Kidney epithelial cell (primary cell): ENCODE data around the gene APLN. TPM values are rescaled to one million over a fixed set of nuclear protein-coding genes. Genes with fewer than 3 reads are reported as not detected.

Experiments used
- DNase-seq: peaks from one replicate; pipeline ENCODE4 v3.0.0-alpha.2; 2010; ENCODE audit warnings: low read depth
- H3K27me3 ChIP-seq: 2 replicates; pipeline ENCODE4 v1.6.0; 2011; ENCODE audit warnings: low read length; ENCODE audit not compliant: control insufficient read depth, insufficient read depth
- H3K36me3 ChIP-seq: 2 replicates; pipeline ENCODE4 v1.5.1; 2011; ENCODE audit warnings: low read length; ENCODE audit not compliant: control insufficient read depth, insufficient read depth
- H3K4me3 ChIP-seq: 2 replicates; pipeline ENCODE4 v1.5.1; 2011; ENCODE audit warnings: low read depth, mild to moderate bottlenecking, control low read depth, low read length
- CTCF ChIP-seq: IDR thresholded peaks from 2 replicates; pipeline ENCODE4 v1.5.1; 2011; ENCODE audit warnings: mild to moderate bottlenecking, moderate library complexity, low read length, control low read depth, inconsistent platforms; ENCODE audit not compliant: insufficient read depth, poor library complexity, severe bottlenecking
- total RNA-seq: library from RNA; depleted of rRNA; stranded (reverse); fragments of >200 nt; gene quantifications from 2 replicates; pipeline ENCODE4 v1.2.3, GENCODE V29; 2015

APLN gene
- total RNA-seq, 1 donor from 2014 or later: 0.17 TPM

- no peak for DNase-seq
- H3K36me3 ChIP-seq: no peaks in the 10 kb centered on the region
- H3K4me3 ChIP-seq: no peak overlapping the region
- TF ChIP-seq CTCF: no peak
- H3K27me3 ChIP-seq: peaks cover 20% of the 10 kb centered on the region
Measured at GRCh38 chrX:129649268-129650182, 5.2 kb downstream of the APLN start.

DNA sequence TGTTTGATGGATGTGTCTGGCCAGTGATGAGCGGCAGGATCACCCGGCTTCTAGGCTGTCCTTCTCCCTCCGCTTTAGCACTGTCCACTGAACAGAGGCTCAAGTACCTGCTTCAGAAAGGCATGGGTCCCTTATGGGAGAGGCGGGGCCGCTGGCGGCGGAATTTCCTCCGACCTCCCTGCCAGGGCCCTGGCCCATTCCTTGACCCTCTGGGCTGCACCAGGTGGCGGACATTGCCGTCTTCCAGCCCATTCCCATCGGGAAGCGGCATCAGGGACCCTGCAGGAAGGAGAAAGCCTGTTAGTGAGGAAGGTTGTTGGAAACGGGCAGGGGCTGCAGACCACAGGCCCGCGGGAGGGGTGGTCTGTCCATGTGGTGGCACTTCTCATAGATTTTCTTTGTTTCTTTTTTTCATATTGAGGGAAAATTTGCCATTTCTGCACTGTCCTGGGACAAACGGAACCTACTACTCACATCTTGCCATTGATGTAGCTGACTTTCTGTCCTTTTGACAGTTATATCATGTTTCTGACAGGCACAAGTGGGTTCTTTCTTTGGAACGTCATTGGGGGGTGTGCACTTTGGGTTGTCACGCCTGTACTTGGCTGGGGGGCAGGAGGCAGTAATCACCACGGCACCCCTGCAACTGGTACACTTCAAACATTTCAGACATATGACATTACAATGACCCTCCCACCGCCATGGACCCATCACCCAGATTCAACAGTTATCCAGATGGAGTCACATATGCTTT, 6.1 kb downstream of the APLN start:
- Histone ChIP-seq H3K36me3 (no peaks in the 10 kb centered on the region), H3K27me3 (peaks cover 17% of the 10 kb centered on the region), H3K4me3 (no peak overlapping the region)
- DNase-seq: no peak
- TF ChIP-seq CTCF: no peak

GRCh38 chrX:129647418-129648410, 7.0 kb downstream of the APLN start:
- no peak for DNase-seq
- Histone ChIP-seq H3K27me3 (peaks cover 14% of the 10 kb centered on the region), H3K4me3 (no peak overlapping the region), H3K36me3 (no peaks in the 10 kb centered on the region)
- no peak for TF ChIP-seq CTCF

DNA sequence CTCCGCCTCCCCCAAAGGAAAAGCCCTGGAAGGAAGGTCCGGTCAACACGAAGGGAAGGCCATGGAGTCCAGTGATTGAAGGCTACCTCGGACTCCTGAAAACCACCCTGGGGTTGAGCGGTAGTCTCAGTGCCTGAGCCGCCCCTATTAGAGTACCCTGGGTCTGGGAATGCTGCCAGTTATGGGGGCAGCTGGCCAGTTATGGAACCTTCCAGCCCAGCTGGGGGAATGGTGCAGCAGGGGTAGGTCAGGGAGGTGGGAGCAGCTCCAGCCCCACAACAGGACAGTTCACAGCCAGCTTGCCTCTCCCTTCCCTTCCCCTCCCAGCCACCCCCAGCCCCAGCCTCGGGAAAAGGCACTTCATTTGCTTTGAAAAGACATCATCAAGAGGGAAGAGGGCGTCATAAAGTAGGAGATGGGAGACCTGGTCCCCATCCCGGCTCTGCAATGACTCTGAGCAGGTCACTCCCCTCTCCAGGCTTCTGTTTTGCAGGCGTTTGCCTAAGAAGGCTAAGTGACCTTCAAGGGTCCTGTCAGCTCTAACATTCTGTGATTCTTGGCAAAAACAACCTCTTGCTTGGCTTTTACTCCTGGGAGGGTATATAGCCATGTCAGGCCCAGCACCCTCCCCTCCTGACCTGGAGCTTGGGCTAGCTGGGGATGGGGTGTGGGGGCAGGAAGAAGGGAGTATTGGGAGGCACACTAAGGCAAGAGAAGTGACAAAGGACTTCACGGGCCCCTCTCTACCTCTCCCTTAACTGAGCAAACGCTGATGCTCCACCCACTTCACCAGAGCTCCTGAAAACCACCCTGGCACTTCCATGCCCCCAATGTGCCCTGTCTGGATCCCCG, 8.0 kb downstream of the APLN start:
- Histone ChIP-seq H3K27me3 (peaks cover 10% of the 10 kb centered on the region), H3K4me3 (no peak overlapping the region), H3K36me3 (no peaks in the 10 kb centered on the region)
- DNase-seq: no peak
- TF ChIP-seq CTCF: no peak

- Histone ChIP-seq H3K36me3 (no peaks in the 10 kb centered on the region), H3K4me3 (no peak overlapping the region), H3K27me3 (peaks cover 5% of the 10 kb centered on the region)
- no peak for DNase-seq
- no peak for TF ChIP-seq CTCF
Measured at GRCh38 chrX:129642641-129643040, 12.1 kb downstream of the APLN start.
